Activated CD8-positive, alpha-beta T cell treated with anti-CD3 and anti-CD28 coated beads, Interleukin-2, amount 10 ng/mL, durations not matched to agents 7 days and 5 days (primary cell): ENCODE data around the gene CHD2. TPM values are rescaled to one million over a fixed set of nuclear protein-coding genes. Genes with fewer than 3 reads are reported as not detected.

Experiments
- ATAC-seq: fragments of 150-1000 bp; cut with Tn5 transposase; one replicate; pipeline ENCODE4 v1.10.0; 2021; ENCODE audit warnings: moderate library complexity
- CTCF ChIA-PET: fragments of 350-600 bp; sonication (Branson Sonifier 250); formaldehyde crosslinking; loops from one replicate; lab custom pipeline; 2021; ENCODE audit warnings: antibody characterized with exemption; lab: Charles Lee
- POLR2A ChIA-PET: fragments of 350-600 bp; sonication (Branson Sonifier 250); formaldehyde crosslinking; loops from one replicate; lab custom pipeline; 2021; ENCODE audit warnings: antibody characterized with exemption; lab: Charles Lee
- DNase-seq: peaks from one replicate; pipeline ENCODE4 v3.0.0-alpha.2; 2020
- H3K27ac Mint-ChIP-seq: one replicate; pipeline ENCODE4 v1.8.0; 2021; ENCODE audit warnings: mild to moderate bottlenecking, mixed read lengths
- H3K27me3 Mint-ChIP-seq: one replicate; pipeline ENCODE4 v1.8.0; 2021; ENCODE audit warnings: low read depth, mixed read lengths
- H3K36me3 Mint-ChIP-seq: one replicate; pipeline ENCODE4 v1.8.0; 2021; ENCODE audit warnings: low read depth, mixed read lengths
- H3K4me1 Mint-ChIP-seq: one replicate; pipeline ENCODE4 v1.8.0; 2021; ENCODE audit warnings: low read depth, mixed read lengths
- H3K4me3 Mint-ChIP-seq: one replicate; pipeline ENCODE4 v1.8.0; 2021; ENCODE audit warnings: mild to moderate bottlenecking, mixed read lengths
- H3K9me3 Mint-ChIP-seq: one replicate; pipeline ENCODE4 v1.8.0; 2022; ENCODE audit warnings: mixed read lengths; ENCODE audit not compliant: insufficient read depth
- total RNA-seq, 2 experiments: library from RNA; stranded (reverse); gene quantifications; one replicate each; pipeline ENCODE4 v1.2.3, GENCODE V29; 2021

The CHD2 gene
- total RNA-seq, 2 experiments from 2014 or later = 137 to 144 TPM

DNA sequence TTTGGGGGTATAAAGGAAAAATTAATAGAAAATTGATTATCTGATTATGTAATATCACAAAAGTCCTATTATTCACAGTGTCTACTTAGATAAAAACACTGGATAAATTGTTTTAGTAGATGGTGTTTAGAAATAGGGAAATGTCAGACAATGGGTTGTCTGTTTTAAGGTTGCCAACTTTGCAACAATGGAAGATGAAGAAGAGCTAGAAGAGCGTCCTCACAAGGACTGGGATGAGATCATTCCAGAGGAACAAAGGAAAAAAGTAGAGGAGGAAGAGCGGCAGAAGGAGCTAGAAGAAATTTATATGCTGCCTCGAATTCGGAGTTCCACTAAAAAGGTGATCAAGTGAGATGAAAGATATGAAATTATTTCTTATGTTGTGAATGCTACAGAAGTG, 84.0 kb downstream of the CHD2 start:
- Mint-ChIP-seq H3K36me3 (peaks cover 45% of the 10 kb centered on the region), H3K27me3 (no peaks in the 10 kb centered on the region), H3K4me3 (no peak overlapping the region), H3K9me3 (no peaks in the 10 kb centered on the region), H3K27ac (no peak overlapping the region), H3K4me1 (peaks cover 2% of the 10 kb centered on the region)
- ChIA-PET POLR2A (no interaction called here), CTCF (interaction anchor here (1.1 kb wide), 1 partner anchor 48 kb away, joined by 3 read pairs; no protein-coding TSS in a partner anchor)
- ATAC-seq = no peak
- no peak for DNase-seq

DNA sequence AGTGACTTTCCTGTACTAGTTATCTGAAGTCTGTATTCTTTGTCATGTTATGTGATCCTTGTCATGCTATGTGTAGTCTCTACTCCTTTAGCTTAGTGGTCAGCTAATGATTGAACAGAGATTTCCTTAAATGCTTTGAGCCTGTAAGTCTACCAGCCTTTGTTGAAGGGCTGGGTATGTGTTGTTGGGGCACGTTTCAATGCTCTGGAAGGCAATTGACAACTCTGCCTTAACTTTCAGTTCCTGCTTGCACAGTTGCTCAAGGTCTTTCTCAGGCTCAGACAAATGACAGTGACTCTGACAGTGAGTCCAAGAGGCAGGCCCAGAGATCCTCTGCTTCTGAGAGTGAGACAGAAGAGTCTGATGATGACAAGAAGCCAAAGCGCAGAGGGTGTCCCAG, 89.3 kb downstream of the CHD2 start:
- peaks cover 62% of the 10 kb centered on the region for H3K36me3 Mint-ChIP-seq
- ATAC-seq (no peak), DNase-seq (no peak)
- H3K27ac Mint-ChIP-seq = no peak overlapping the region
- no peaks in the 10 kb centered on the region for H3K9me3 Mint-ChIP-seq
- H3K4me3 Mint-ChIP-seq = no peak overlapping the region
- H3K27me3 Mint-ChIP-seq = no peaks in the 10 kb centered on the region
- peaks cover 2% of the 10 kb centered on the region for H3K4me1 Mint-ChIP-seq
- CTCF ChIA-PET = interaction anchor here (0.8 to 4.8 kb wide), 2 partner anchors 39 to 193 kb away, joined by 3 to 14 read pairs; no protein-coding TSS in a partner anchor
- POLR2A ChIA-PET = no interaction called here

DNA sequence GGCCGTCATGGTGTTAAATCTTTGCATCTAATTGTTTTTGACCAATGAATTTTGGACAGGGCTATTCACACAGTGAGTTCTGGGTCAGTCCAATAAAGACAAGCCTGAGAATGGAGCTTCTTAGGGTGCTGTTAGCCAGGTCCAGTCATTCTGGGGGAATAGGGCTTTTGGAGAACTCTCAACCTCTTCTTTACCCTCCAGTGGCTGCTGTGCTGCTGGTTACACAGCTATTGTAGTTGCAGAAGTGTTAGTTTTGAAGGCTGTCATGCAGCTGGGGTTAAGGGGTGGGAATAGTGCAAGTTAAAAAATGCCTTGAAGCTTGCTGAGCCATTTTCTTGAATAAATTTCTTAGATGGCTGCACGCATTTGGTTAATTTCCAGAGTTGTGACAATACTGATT, 89.9 kb downstream of the CHD2 start:
- H3K27ac Mint-ChIP-seq = no peak overlapping the region
- no peak for ATAC-seq
- peaks cover 66% of the 10 kb centered on the region for H3K36me3 Mint-ChIP-seq
- peaks cover 5% of the 10 kb centered on the region for H3K4me1 Mint-ChIP-seq
- CTCF ChIA-PET = interaction anchor here (0.8 to 4.8 kb wide), 3 partner anchors 39 to 193 kb away, joined by 3 to 14 read pairs (median 4); no protein-coding TSS in a partner anchor
- POLR2A ChIA-PET = no interaction called here
- H3K9me3 Mint-ChIP-seq = no peaks in the 10 kb centered on the region
- no peak overlapping the region for H3K4me3 Mint-ChIP-seq
- no peak for DNase-seq
- H3K27me3 Mint-ChIP-seq = no peaks in the 10 kb centered on the region

DNA sequence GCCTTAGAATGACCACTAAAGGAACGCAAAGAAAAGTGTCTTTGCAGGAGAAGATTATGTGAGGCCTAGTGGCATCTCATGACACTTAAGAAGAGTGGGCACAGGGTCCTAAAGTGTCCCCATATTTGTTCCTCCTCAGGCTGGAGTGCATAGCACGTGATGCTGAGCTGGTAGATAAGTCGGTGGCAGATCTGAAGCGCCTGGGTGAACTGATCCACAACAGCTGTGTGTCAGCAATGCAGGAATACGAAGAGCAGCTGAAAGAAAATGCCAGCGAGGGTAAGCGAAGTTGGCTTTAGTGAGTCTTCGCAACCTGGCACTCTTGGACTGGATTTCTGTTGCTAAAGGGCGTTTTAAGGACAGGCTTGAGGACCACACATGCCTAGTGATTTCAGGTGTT, 92.6 kb downstream of the CHD2 start:
- H3K27me3 Mint-ChIP-seq = no peaks in the 10 kb centered on the region
- no peak for ATAC-seq
- H3K4me1 Mint-ChIP-seq = peaks cover 12% of the 10 kb centered on the region
- CTCF ChIA-PET = interaction anchor here (0.6 to 4.8 kb wide), 2 partner anchors 9 to 196 kb away, joined by 3 to 14 read pairs; no protein-coding TSS in a partner anchor
- DNase-seq = no peak
- POLR2A ChIA-PET = interaction anchor here (0.6 kb wide), 1 partner anchor 25 kb away, joined by 4 read pairs; no protein-coding TSS in a partner anchor
- H3K27ac Mint-ChIP-seq = no peak overlapping the region
- no peak overlapping the region for H3K4me3 Mint-ChIP-seq
- no peaks in the 10 kb centered on the region for H3K9me3 Mint-ChIP-seq
- peaks cover 72% of the 10 kb centered on the region for H3K36me3 Mint-ChIP-seq

DNA sequence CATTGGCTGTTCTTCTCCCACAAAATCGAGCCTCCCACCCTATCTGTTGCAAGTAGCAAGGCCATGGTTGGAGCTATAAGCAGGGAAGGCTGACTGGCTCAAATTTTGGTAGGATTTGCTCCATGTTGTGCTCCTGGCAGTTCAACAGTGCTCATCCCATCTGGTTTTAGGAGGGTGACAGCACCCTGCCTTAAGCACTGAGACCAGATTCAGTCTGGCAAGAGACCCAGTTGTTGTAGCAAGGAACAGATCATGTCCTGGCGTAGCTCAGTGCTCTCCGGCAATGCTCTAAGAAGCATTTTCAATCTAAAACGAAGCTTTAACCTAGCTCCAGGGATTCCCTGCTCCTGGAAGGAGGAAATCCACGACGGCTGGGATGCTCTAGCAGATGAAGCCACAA, 97.7 kb downstream of the CHD2 start:
- ATAC-seq = no peak
- Mint-ChIP-seq H3K4me1 (peaks cover 33% of the 10 kb centered on the region), H3K27me3 (no peaks in the 10 kb centered on the region), H3K4me3 (no peak overlapping the region), H3K9me3 (no peaks in the 10 kb centered on the region), H3K27ac (peak overlapping the region; percentile 40), H3K36me3 (peaks cover 78% of the 10 kb centered on the region)
- CTCF ChIA-PET = no interaction called here
- POLR2A ChIA-PET = no interaction called here
- no peak for DNase-seq

DNA sequence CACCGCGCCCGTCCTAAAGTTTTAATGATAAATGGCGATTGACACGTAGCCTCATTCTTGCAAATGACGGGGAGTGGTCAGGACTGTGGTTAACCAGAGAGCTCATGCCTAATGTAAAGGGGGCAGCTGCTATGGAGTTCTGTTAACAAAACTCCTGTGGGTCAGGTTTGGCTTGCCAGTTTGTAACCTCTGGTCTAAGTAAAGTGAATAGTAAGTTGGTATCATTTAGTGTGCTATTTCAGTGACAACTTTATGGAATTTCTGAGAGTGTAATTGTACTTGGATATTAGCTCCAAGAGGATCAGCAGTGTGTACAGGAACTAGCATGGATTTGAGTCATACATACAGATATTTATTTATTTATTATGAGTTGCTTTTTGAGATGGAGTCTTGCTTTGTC, 101.0 kb downstream of the CHD2 start:
- H3K27ac Mint-ChIP-seq = no peak overlapping the region
- no peaks in the 10 kb centered on the region for H3K27me3 Mint-ChIP-seq
- no peak overlapping the region for H3K4me3 Mint-ChIP-seq
- ChIA-PET CTCF (interaction anchor here (1.1 to 2.1 kb wide), 6 partner anchors 9 to 204 kb away, joined by 3 to 5 read pairs (median 3); no protein-coding TSS in a partner anchor), POLR2A (no interaction called here)
- no peaks in the 10 kb centered on the region for H3K9me3 Mint-ChIP-seq
- peaks cover 31% of the 10 kb centered on the region for H3K4me1 Mint-ChIP-seq
- ATAC-seq (no peak), DNase-seq (no peak)
- H3K36me3 Mint-ChIP-seq = peaks cover 80% of the 10 kb centered on the region

DNA sequence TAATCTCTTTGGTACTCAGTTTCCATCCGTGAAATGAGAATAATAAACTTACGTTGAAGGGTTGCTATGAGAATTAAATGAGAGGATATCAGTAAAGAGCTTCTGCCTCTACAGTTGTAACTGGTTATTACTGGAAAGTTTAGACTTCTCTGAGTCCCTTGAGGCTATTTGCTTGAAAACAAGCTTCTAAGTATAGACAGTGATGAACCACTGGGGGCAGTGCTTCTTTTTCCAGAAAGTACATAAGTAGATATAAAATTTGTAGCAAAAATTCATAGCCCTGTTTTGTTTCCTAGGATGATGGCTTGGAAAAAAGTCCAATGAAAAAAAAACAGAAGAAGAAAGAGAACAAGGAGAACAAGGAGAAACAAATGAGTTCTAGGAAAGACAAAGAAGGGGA, 101.8 kb downstream of the CHD2 start:
- ChIA-PET POLR2A (no interaction called here), CTCF (interaction anchor here (0.6 to 2.1 kb wide), 6 partner anchors 9 to 205 kb away, joined by 3 to 5 read pairs (median 3); no protein-coding TSS in a partner anchor)
- H3K27ac Mint-ChIP-seq = no peak overlapping the region
- H3K27me3 Mint-ChIP-seq = no peaks in the 10 kb centered on the region
- no peak for ATAC-seq
- DNase-seq = no peak
- peaks cover 30% of the 10 kb centered on the region for H3K4me1 Mint-ChIP-seq
- H3K36me3 Mint-ChIP-seq = peaks cover 80% of the 10 kb centered on the region
- no peaks in the 10 kb centered on the region for H3K9me3 Mint-ChIP-seq
- no peak overlapping the region for H3K4me3 Mint-ChIP-seq

DNA sequence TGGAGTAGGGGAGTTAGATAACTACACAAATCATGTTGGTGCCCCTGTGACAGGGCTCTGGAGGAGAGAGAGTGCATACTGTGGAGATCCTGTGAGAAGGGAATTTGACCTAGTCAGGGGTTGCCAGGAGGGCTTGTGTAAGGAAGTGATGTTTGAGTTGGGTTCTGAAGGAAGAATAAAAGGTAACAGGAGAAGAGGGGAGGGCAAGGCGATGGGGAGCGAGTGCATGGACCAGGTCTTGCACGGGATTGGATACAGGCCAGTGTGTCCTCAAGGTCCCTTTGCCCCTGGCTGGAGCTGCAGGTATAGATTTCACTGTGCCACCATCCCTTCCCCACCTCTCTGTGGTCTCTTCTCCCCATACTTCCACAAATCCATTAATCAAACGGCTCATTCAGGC, 105.0 kb downstream of the CHD2 start:
- peaks cover 8% of the 10 kb centered on the region for H3K4me1 Mint-ChIP-seq
- no peak overlapping the region for H3K4me3 Mint-ChIP-seq
- H3K27me3 Mint-ChIP-seq = no peaks in the 10 kb centered on the region
- ChIA-PET CTCF (no interaction called here), POLR2A (no interaction called here)
- no peaks in the 10 kb centered on the region for H3K9me3 Mint-ChIP-seq
- H3K27ac Mint-ChIP-seq = no peak overlapping the region
- ATAC-seq (no peak), DNase-seq (no peak)
- H3K36me3 Mint-ChIP-seq = peaks cover 81% of the 10 kb centered on the region

DNA sequence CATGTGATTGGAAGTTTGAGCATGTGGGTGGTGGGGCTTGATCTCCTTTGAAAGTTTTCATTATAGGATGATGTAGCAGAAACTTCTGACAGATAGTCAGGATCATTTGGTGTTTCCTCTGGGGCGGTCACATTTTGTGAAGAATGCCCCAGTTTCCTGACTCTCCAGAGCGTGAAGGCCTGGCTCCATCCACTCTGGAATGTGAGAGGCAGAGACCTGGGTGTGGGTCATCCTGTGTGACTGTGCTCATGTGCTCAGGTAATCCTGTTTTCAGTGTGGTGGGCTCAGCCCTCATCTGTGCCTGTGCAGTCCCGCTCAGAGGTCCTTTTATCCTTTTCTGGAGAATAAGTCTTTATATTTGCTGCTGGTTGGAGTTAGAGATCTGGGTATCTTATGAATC, 107.9 kb downstream of the CHD2 start:
- CTCF ChIA-PET = no interaction called here
- no peaks in the 10 kb centered on the region for H3K4me1 Mint-ChIP-seq
- DNase-seq = no peak
- H3K9me3 Mint-ChIP-seq = no peaks in the 10 kb centered on the region
- no peak overlapping the region for H3K4me3 Mint-ChIP-seq
- peaks cover 84% of the 10 kb centered on the region for H3K36me3 Mint-ChIP-seq
- H3K27ac Mint-ChIP-seq = no peak overlapping the region
- POLR2A ChIA-PET = no interaction called here
- ATAC-seq = no peak
- no peaks in the 10 kb centered on the region for H3K27me3 Mint-ChIP-seq

DNA sequence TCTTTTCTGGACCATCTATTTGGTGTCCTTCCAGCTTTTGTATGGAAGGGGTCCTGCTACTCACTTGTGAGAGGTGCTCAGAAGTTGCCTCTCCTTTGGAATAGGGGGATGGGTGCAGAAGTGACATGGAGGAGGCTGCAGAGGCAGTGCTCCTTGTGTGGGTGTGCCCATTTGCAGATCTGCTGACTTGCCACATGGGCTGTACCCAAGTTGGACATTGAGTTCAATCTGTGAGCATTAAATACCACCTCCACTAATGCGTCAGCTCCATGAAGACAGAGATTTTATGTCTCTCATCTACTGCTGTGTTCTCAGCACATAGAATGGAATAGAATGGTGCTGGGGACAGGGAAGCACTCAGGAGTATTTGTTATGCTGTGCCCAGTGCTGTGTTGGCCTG, 112.7 kb downstream of the CHD2 start:
- POLR2A ChIA-PET = interaction anchor here (1.2 kb wide), 1 partner anchor 9 kb away, joined by 3 read pairs; no protein-coding TSS in a partner anchor
- no peak for ATAC-seq
- Mint-ChIP-seq H3K4me3 (no peak overlapping the region), H3K27me3 (no peaks in the 10 kb centered on the region), H3K27ac (no peak overlapping the region), H3K9me3 (no peaks in the 10 kb centered on the region), H3K36me3 (peaks cover 87% of the 10 kb centered on the region), H3K4me1 (no peaks in the 10 kb centered on the region)
- CTCF ChIA-PET = interaction anchor here (0.8 to 2.2 kb wide), 4 partner anchors 11 to 57 kb away, joined by 3 to 5 read pairs (median 4); no protein-coding TSS in a partner anchor
- no peak for DNase-seq

DNA sequence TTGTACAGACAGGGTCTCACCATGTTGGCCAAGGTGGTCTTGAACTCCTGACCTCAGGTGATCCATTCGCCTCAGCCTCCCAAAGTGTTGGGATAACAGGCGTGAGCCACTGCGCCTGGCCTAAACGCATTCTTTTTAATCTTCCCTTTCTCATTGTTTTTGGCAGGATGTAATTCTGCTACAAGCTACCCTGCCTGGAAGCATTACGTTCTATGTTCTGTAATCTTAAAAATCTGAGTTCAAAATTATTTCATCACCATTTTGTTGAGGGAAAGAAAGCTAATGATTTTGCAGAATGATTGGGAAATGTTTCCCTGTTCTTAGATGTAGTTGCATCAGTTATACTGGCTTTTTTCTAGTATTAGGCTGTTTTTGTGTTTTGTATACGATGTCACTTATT, 117.4 kb downstream of the CHD2 start:
- Mint-ChIP-seq H3K4me1 (peaks cover 29% of the 10 kb centered on the region), H3K9me3 (no peaks in the 10 kb centered on the region), H3K36me3 (peaks cover 89% of the 10 kb centered on the region), H3K27me3 (no peaks in the 10 kb centered on the region), H3K27ac (no peak overlapping the region), H3K4me3 (no peak overlapping the region)
- ChIA-PET CTCF (interaction anchor here (0.9 to 1.9 kb wide), 2 partner anchors 13 to 220 kb away, joined by 6 to 11 read pairs; no protein-coding TSS in a partner anchor), POLR2A (interaction anchor here (1.0 kb wide), 1 partner anchor 25 kb away, joined by 4 read pairs; no protein-coding TSS in a partner anchor)
- ATAC-seq (no peak), DNase-seq (no peak)

DNA sequence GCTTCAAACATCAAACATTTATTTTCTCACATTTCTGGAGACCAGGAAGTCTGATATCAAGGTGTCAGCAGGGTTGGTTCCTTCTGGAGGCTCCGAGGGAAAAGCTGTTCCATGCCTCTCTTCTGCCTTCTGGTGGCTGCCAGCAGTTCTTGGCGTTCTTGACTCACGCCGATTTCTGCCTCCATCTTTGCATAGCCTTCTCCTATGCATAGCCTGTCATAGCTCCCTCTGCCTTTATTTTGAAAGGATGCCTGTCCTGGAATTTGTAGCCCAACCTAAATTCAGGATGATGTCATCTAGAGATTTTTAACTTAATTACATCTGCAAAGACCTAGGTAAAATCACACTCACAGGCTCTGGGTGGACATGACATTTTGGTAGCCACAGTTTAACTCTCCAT, 118.5 kb downstream of the CHD2 start:
- ATAC-seq (no peak), DNase-seq (no peak)
- peaks cover 89% of the 10 kb centered on the region for H3K36me3 Mint-ChIP-seq
- no peak overlapping the region for H3K4me3 Mint-ChIP-seq
- no peaks in the 10 kb centered on the region for H3K27me3 Mint-ChIP-seq
- no peak overlapping the region for H3K27ac Mint-ChIP-seq
- ChIA-PET CTCF (interaction anchor here (1.3 to 1.9 kb wide), 3 partner anchors 12 to 221 kb away, joined by 4 to 11 read pairs (median 5); no protein-coding TSS in a partner anchor), POLR2A (interaction anchor here (1.0 kb wide), 2 partner anchors 26 to 221 kb away, joined by 3 to 4 read pairs; no protein-coding TSS in a partner anchor)
- peaks cover 36% of the 10 kb centered on the region for H3K4me1 Mint-ChIP-seq
- H3K9me3 Mint-ChIP-seq = no peaks in the 10 kb centered on the region
